Mononuclear cell (primary cell): ENCODE measurements around the gene PTH2. TPM values are rescaled to one million over a fixed set of nuclear protein-coding genes. Genes with fewer than 3 reads are reported as not detected.

ENCODE experiments used
- total RNA-seq: library from RNA; depleted of rRNA; stranded (reverse); fragments of >200 nt; gene quantifications from one replicate; pipeline ENCODE4 v1.2.3, GENCODE V29; 2012

Gene PTH2
- total RNA-seq, 1 donor, result not detected

Other genes starting within 250 kb of the PTH2 start
- gene SLC6A16, start 98.2 kb downstream of the PTH2 start, total RNA-seq, result 0.73 TPM
- 229 TPM for gene CD37, start 88.0 kb downstream of the PTH2 start, total RNA-seq
- 0.10 TPM for gene TEAD2, start 61.0 kb downstream of the PTH2 start, total RNA-seq
- gene DKKL1, start 59.6 kb downstream of the PTH2 start, total RNA-seq, result not detected
- not detected for gene KASH5, start 35.2 kb downstream of the PTH2 start, total RNA-seq
- not detected for gene GFY, start 1.9 kb upstream of the PTH2 start, total RNA-seq
- gene SLC17A7, start 18.1 kb upstream of the PTH2 start, total RNA-seq, result not detected
- 45.2 TPM for gene PIH1D1, start 28.4 kb upstream of the PTH2 start, total RNA-seq
- 13.7 TPM for gene ALDH16A1, start 29.8 kb upstream of the PTH2 start, total RNA-seq
- gene FLT3LG, start 50.8 kb upstream of the PTH2 start, total RNA-seq, result 49.6 TPM
- 4,457 TPM for gene RPL13A, start 64.2 kb upstream of the PTH2 start, total RNA-seq
- gene RPS11, start 73.0 kb upstream of the PTH2 start, total RNA-seq, result 8,046 TPM
- gene FCGRT, start 89.2 kb upstream of the PTH2 start, total RNA-seq, result 123 TPM
- 1.6 TPM for gene RCN3, start 104.6 kb upstream of the PTH2 start, total RNA-seq
- gene NOSIP, start 157.1 kb upstream of the PTH2 start, total RNA-seq, result 88.6 TPM
- gene PRRG2, start 157.9 kb upstream of the PTH2 start, total RNA-seq, result 1.4 TPM
- gene PRR12, start 167.7 kb upstream of the PTH2 start, total RNA-seq, result 6.4 TPM
- gene RRAS, start 216.7 kb upstream of the PTH2 start, total RNA-seq, result 8.7 TPM
- 8.9 TPM for gene SCAF1, start 218.8 kb upstream of the PTH2 start, total RNA-seq
- gene IRF3, start 242.4 kb upstream of the PTH2 start, total RNA-seq, result 27.2 TPM
- 1.8 TPM for gene BCL2L12, start 242.5 kb upstream of the PTH2 start, total RNA-seq